ENCODE measurements around the gene RPS6KA6.
"Not testable (repeated sequence)": the region's sequence is repeated elsewhere in the genome, so short reads cannot be mapped to it uniquely, and the experiment has no call there.

RPS6KA6 gene

GRCh38 chrX:84153538-84153937 lies 34.5 kb downstream of the RPS6KA6 start:
- no peak overlapping the region for H3K4me3 ChIP-seq
- no peak overlapping the region for H3K4me2 ChIP-seq
- no peak overlapping the region for H3K9ac ChIP-seq
- H3K9me3 ChIP-seq (replicated peaks in 1 of 11), result peaks cover 0 to 11% (median 7%) of the 10 kb centered on the region in 11 experiments; a peak in 5 of 22 replicates
- peaks cover 58 to 90% (median 85%) of the 10 kb centered on the region in 11 experiments for H3K27me3 ChIP-seq
- no peaks in the 10 kb centered on the region for H3K36me3 ChIP-seq
- peaks cover 0 to 4% (median 0%) of the 10 kb centered on the region in 11 experiments; a peak in 1 of 22 replicates for H4K20me1 ChIP-seq
- no peak overlapping the region for H3K27ac ChIP-seq
- TF ChIP-seq Cebpa-rat (IDR thresholded peaks at IDR 0.05), result no peak
- no peaks in the 10 kb centered on the region for H3K4me1 ChIP-seq

- Histone ChIP-seq H3K27ac (no peak overlapping the region), H3K9me3 (replicated peaks in 1 of 11) (peaks cover 0 to 10% (median 7%) of the 10 kb centered on the region in 11 experiments; a peak in 5 of 22 replicates), H3K27me3 (peaks cover 39 to 98% (median 89%) of the 10 kb centered on the region in 11 experiments; a peak in 21 of 22 replicates), H4K20me1 (no peaks in the 10 kb centered on the region; a peak in 1 of 22 replicates), H3K36me3 (no peaks in the 10 kb centered on the region), H3K9ac (no peak overlapping the region), H3K4me1 (no peaks in the 10 kb centered on the region), H3K4me2 (no peak overlapping the region), H3K4me3 (no peak overlapping the region)
- no peak for TF ChIP-seq Cebpa-rat (IDR thresholded peaks at IDR 0.05)
Observed at GRCh38 chrX:84144991-84145390, 43.0 kb downstream of the RPS6KA6 start.

- Histone ChIP-seq H3K27ac (no peak overlapping the region), H3K27me3 (peaks cover 40 to 98% (median 90%) of the 10 kb centered on the region in 11 experiments; a peak in 21 of 22 replicates), H3K9ac (no peak overlapping the region), H4K20me1 (no peaks in the 10 kb centered on the region; a peak in 1 of 22 replicates), H3K4me2 (no peak overlapping the region), H3K36me3 (no peaks in the 10 kb centered on the region), H3K9me3 (replicated peaks in 1 of 11) (peaks cover 0 to 3% (median 0%) of the 10 kb centered on the region in 11 experiments; a peak in 3 of 22 replicates), H3K4me1 (no peaks in the 10 kb centered on the region), H3K4me3 (no peak overlapping the region)
- TF ChIP-seq Cebpa-rat (IDR thresholded peaks at IDR 0.05), result no peak
Observed at GRCh38 chrX:84144281-84144680, 43.7 kb downstream of the RPS6KA6 start.

GRCh38 chrX:84133023-84133422 lies 55.0 kb downstream of the RPS6KA6 start:
- H3K9me3 ChIP-seq (replicated peaks in 1 of 11), result no peaks in the 10 kb centered on the region

GRCh38 chrX:84123585-84123984 lies 64.4 kb downstream of the RPS6KA6 start:
- Histone ChIP-seq H4K20me1 (no peaks in the 10 kb centered on the region), H3K36me3 (no peaks in the 10 kb centered on the region), H3K4me1 (no peaks in the 10 kb centered on the region), H3K4me2 (no peak overlapping the region), H3K9me3 (replicated peaks in 1 of 11) (peaks cover 0 to 5% (median 0%) of the 10 kb centered on the region in 11 experiments; a peak in 5 of 22 replicates), H3K9ac (no peak overlapping the region), H3K27ac (no peak overlapping the region), H3K4me3 (no peak overlapping the region), H3K27me3 (peaks cover 34 to 94% (median 87%) of the 10 kb centered on the region in 11 experiments)
- no peak for TF ChIP-seq Cebpa-rat (IDR thresholded peaks at IDR 0.05)

More at GRCh38 chrX:84133023-84133422, 55.0 kb downstream of the RPS6KA6 start:
- Histone ChIP-seq H3K4me1 (no peaks in the 10 kb centered on the region), H3K4me3 (no peak overlapping the region), H4K20me1 (no peaks in the 10 kb centered on the region), H3K36me3 (no peaks in the 10 kb centered on the region), H3K9ac (no peak overlapping the region), H3K27me3 (peaks cover 11 to 99% (median 61%) of the 10 kb centered on the region in 11 experiments; a peak in 20 of 22 replicates), H3K4me2 (no peak overlapping the region), H3K27ac (no peak overlapping the region)
- TF ChIP-seq Cebpa-rat (IDR thresholded peaks at IDR 0.05), result no peak

- Histone ChIP-seq H3K9me3 (replicated peaks in 1 of 11) (peaks cover 0 to 8% (median 0%) of the 10 kb centered on the region in 11 experiments; a peak in 6 of 22 replicates), H3K4me3 (no peak overlapping the region), H3K4me1 (no peaks in the 10 kb centered on the region), H3K36me3 (no peaks in the 10 kb centered on the region), H3K27ac (no peak overlapping the region), H3K4me2 (no peak overlapping the region), H4K20me1 (no peaks in the 10 kb centered on the region), H3K27me3 (peaks cover 50 to 100% (median 91%) of the 10 kb centered on the region in 11 experiments), H3K9ac (no peak overlapping the region)
- no peak for TF ChIP-seq Cebpa-rat (IDR thresholded peaks at IDR 0.05)
Observed at GRCh38 chrX:84118769-84119168, 69.2 kb downstream of the RPS6KA6 start.

GRCh38 chrX:84118315-84118714 lies 69.7 kb downstream of the RPS6KA6 start:
- peaks cover 52 to 100% (median 91%) of the 10 kb centered on the region in 11 experiments for H3K27me3 ChIP-seq
- no peak overlapping the region for H3K27ac ChIP-seq
- TF ChIP-seq Cebpa-rat (IDR thresholded peaks at IDR 0.05), result no peak
- H3K9me3 ChIP-seq (replicated peaks in 1 of 11), result peaks cover 0 to 8% (median 0%) of the 10 kb centered on the region in 11 experiments; a peak in 6 of 22 replicates
- H3K4me3 ChIP-seq, result no peak overlapping the region
- H3K9ac ChIP-seq, result no peak overlapping the region
- no peaks in the 10 kb centered on the region for H3K36me3 ChIP-seq
- H3K4me1 ChIP-seq, result no peaks in the 10 kb centered on the region
- no peak overlapping the region for H3K4me2 ChIP-seq
- no peaks in the 10 kb centered on the region for H4K20me1 ChIP-seq

- Histone ChIP-seq H3K9ac (no peak overlapping the region), H3K4me2 (no peak overlapping the region), H3K4me1 (no peaks in the 10 kb centered on the region), H3K27ac (no peak overlapping the region), H3K36me3 (no peaks in the 10 kb centered on the region), H3K9me3 (replicated peaks in 1 of 11) (peaks cover 0 to 5% (median 0%) of the 10 kb centered on the region in 11 experiments; a peak in 6 of 22 replicates), H3K4me3 (no peak overlapping the region), H4K20me1 (no peaks in the 10 kb centered on the region; a peak in 2 of 22 replicates), H3K27me3 (peaks cover 43 to 96% (median 83%) of the 10 kb centered on the region in 11 experiments)
- no peak for TF ChIP-seq Cebpa-rat (IDR thresholded peaks at IDR 0.05)
Observed at GRCh38 chrX:84108584-84108983, 79.4 kb downstream of the RPS6KA6 start.

GRCh38 chrX:84099120-84099519 lies 88.9 kb downstream of the RPS6KA6 start:
- Histone ChIP-seq H3K4me2 (no peak overlapping the region), H3K4me3 (no peak overlapping the region), H3K27ac (no peak overlapping the region), H3K9me3 (replicated peaks in 1 of 11) (no peaks in the 10 kb centered on the region), H4K20me1 (no peaks in the 10 kb centered on the region), H3K27me3 (peaks cover 24 to 95% (median 74%) of the 10 kb centered on the region in 11 experiments; a peak in 20 of 22 replicates), H3K4me1 (no peaks in the 10 kb centered on the region), H3K9ac (no peak overlapping the region), H3K36me3 (no peaks in the 10 kb centered on the region)
- TF ChIP-seq Cebpa-rat (IDR thresholded peaks at IDR 0.05), result no peak

- not testable (repeated sequence) for H3K4me3 ChIP-seq, H3K4me1 ChIP-seq, H3K9ac ChIP-seq, H3K4me2 ChIP-seq, H4K20me1 ChIP-seq, H3K36me3 ChIP-seq, H3K27ac ChIP-seq
- H3K27me3 ChIP-seq, result peaks cover 45 to 89% (median 72%) of the 10 kb centered on the region in 11 experiments
- peaks cover 0 to 23% (median 14%) of the 10 kb centered on the region in 11 experiments; a peak in 19 of 22 replicates for H3K9me3 ChIP-seq (replicated peaks in 1 of 11)
Observed at GRCh38 chrX:84079479-84080197, 108.4 kb downstream of the RPS6KA6 start.
